Ovary (tissue), 9 donors: Measurements from ENCODE around the gene NCOA5. TPM values are rescaled to one million over a fixed set of nuclear protein-coding genes. Genes with fewer than 3 reads are reported as not detected.

Source experiments
- DNase-seq, 5 donors: peaks; one replicate each; pipeline ENCODE4 v3.0.0-alpha.2; 2019 to 2020
- H3K27ac ChIP-seq, 2 donors: fragments of 200-600 bp; one replicate each; pipeline versions ENCODE4 v1.5.1 to v1.8.0; 2019 to 2022
- H3K27me3 ChIP-seq: fragments of 200-600 bp; one replicate; pipeline ENCODE4 v1.8.0; 2022
- H3K36me3 ChIP-seq: fragments of 200-600 bp; sonication (generic); one replicate; pipeline ENCODE4 v1.5.1; 2019
- H3K4me1 ChIP-seq: one replicate; pipeline ENCODE4 v1.8.1; 2013; ENCODE audit warnings: mild to moderate bottlenecking, moderate library complexity; ENCODE audit not compliant: insufficient read depth
- H3K4me3 ChIP-seq: fragments of 200-600 bp; sonication (generic); one replicate; pipeline ENCODE4 v1.5.1; 2017
- H3K9me3 ChIP-seq, 2 donors: fragments of 200-600 bp in 1 of 2; sonication (generic) in 1 of 2; one replicate each; pipeline versions ENCODE4 v1.5.1 to v1.8.1; 2013 to 2019; ENCODE audit warnings: mild to moderate bottlenecking in 1 of 2, moderate library complexity in 1 of 2
- EP300 ChIP-seq: sonication (generic); formaldehyde crosslinking; IDR thresholded peaks from one replicate; pipeline ENCODE4 v1.6.1; 2017; ENCODE audit warnings: antibody characterized with exemption
- POLR2A ChIP-seq: fragments of 450-650 bp; IDR thresholded peaks from one replicate; pipeline ENCODE4 v1.6.1; 2017; ENCODE audit warnings: antibody characterized with exemption, mild to moderate bottlenecking, moderate library complexity
- WGBS, 3 donors: extraction: QIAGEN DNeasy Blood & Tissue Kit in 1 of 3; methylation state at CpG; one replicate each; pipeline versions ENCODE4 v1.1.5 to v1.1.7; 2013 to 2017; 5-methylcytosine and 5-hydroxymethylcytosine counted together
- intact Hi-C, 4 donors: fragments of 100-400 bp; cut with DNase I; formaldehyde crosslinking; loops; one replicate each; pipeline versions ENCODE4 v1.11.0 to v1.15.1; 2022 to 2023
- polyA plus RNA-seq, 2 donors: library from polyadenylated mRNA; stranded (reverse); fragments of 200-250 nt in 1 of 2; fragments of 350-450 nt in 1 of 2; fragmentation: Illumina TruSeq in 1 of 2; extraction: RNeasy Lipid Tissue Mini Kit (QIAGEN cat#74804) in 1 of 2; gene quantifications; one replicate each; pipeline ENCODE4 v1.2.3, GENCODE V29; 2013 to 2014
- total RNA-seq, 7 donors: library from RNA; depleted of rRNA in 2 of 7; stranded (reverse); fragments of >200 nt in 2 of 7; fragmentation: NEBNext Ultra II Directional in 3 of 7; extraction: Animal tissue kit (Norgen Biotek cat#: 25700) in 3 of 7; gene quantifications; one replicate each; pipeline versions ENCODE4 v1.1.0 to v1.2.4, GENCODE V29; 2016 to 2023
- TF ChIP-seq, protein P1 (sequence below), 3 donors: fragments of 450-650 bp in 2 of 3; fragments of 200-600 bp in 1 of 3; IDR thresholded peaks; one replicate each; pipeline versions ENCODE4 v1.5.1 to v1.8.0; 2016 to 2022; ENCODE audit warnings: antibody characterized with exemption in 3 of 3, mild to moderate bottlenecking in 1 of 3
- donor health status: DM: no; HTN: no; CAD: no; lungs with moderate emphysema.
- donor health status: DM: no; HTN: no; CAD: no.
- donor health status: Bipolar disorder and iron deficiency.
- donor health status: DM: yes; HTN: yes; CAD: no.
- donor health status: DM: no; HTN: no; CAD: no.
- donor health status: DM: yes; HTN: yes; CAD: no.

NCOA5 gene
- total and polyA plus RNA-seq, 9 donors = 27.6 to 51.1 (median 35.6) TPM

DNA sequence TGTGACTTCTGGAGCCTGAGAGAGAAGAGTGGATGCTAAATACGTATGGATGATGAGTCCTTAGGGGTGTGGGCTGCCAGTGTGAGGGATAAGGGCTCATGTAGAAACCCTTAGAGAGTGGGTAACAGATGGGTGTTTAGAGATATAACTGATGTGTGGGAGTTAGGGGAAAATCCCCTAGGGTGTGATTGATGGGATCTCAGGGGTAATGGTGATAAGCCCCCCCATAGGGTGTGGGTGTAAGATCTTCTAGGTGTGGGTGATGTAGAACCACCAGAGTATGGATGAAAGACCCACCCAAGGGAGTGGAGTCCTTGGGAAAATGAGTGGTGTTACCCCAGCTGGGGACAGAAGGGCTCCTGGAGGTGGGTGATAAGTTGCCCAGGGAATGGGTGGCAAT is 34.5 kb downstream of the NCOA5 start:
- H3K4me3 ChIP-seq = no peak overlapping the region
- H3K9me3 ChIP-seq = no peaks in the 10 kb centered on the region
- H3K4me1 ChIP-seq = peaks cover 5% of the 10 kb centered on the region
- TF ChIP-seq, protein P1, sequence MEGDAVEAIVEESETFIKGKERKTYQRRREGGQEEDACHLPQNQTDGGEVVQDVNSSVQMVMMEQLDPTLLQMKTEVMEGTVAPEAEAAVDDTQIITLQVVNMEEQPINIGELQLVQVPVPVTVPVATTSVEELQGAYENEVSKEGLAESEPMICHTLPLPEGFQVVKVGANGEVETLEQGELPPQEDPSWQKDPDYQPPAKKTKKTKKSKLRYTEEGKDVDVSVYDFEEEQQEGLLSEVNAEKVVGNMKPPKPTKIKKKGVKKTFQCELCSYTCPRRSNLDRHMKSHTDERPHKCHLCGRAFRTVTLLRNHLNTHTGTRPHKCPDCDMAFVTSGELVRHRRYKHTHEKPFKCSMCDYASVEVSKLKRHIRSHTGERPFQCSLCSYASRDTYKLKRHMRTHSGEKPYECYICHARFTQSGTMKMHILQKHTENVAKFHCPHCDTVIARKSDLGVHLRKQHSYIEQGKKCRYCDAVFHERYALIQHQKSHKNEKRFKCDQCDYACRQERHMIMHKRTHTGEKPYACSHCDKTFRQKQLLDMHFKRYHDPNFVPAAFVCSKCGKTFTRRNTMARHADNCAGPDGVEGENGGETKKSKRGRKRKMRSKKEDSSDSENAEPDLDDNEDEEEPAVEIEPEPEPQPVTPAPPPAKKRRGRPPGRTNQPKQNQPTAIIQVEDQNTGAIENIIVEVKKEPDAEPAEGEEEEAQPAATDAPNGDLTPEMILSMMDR (IDR thresholded peaks at IDR 0.05) = no peak
- TF ChIP-seq EP300 = no peak
- TF ChIP-seq POLR2A = no peak
- intact Hi-C loops = no loop called here
- H3K27me3 ChIP-seq = no peaks in the 10 kb centered on the region
- no peak overlapping the region for H3K27ac ChIP-seq
- DNase-seq = no peak
- 42 to 63% (median 52%) methylated on average over 1 of the region's 1 CpG for WGBS, 3 donors
- H3K36me3 ChIP-seq = no peaks in the 10 kb centered on the region

DNA sequence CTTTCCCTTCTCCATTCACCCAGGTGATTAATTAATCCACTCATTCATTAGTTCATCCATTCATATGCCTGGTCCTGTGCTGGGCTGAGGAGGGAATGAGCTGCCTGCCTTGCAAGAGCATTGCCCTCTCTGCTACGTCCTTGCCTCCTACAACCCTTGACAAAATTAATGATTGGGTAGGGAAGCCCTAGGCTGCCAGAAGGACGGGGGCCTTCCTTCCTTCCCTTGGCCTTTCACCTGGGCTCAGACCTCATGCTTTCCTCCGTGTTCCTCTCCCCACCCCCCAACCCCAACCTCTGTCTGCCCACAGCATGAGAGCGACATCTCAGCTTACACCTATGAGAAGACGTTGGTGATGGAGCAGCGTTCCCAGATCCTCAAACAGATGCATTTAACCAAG is 35.2 kb downstream of the NCOA5 start:
- TF ChIP-seq POLR2A = no peak
- TF ChIP-seq EP300 = no peak
- TF ChIP-seq, protein P1 (IDR thresholded peaks at IDR 0.05) = no peak
- Histone ChIP-seq H3K27ac (no peak overlapping the region), H3K4me1 (peaks cover 5% of the 10 kb centered on the region), H3K9me3 (no peaks in the 10 kb centered on the region), H3K36me3 (no peaks in the 10 kb centered on the region), H3K27me3 (no peaks in the 10 kb centered on the region), H3K4me3 (no peak overlapping the region)
- no peak for DNase-seq
- 39 to 51% (median 47%) methylated on average over 6 of the region's 6 CpGs for WGBS, 3 donors
- intact Hi-C loops = no loop called here

DNA sequence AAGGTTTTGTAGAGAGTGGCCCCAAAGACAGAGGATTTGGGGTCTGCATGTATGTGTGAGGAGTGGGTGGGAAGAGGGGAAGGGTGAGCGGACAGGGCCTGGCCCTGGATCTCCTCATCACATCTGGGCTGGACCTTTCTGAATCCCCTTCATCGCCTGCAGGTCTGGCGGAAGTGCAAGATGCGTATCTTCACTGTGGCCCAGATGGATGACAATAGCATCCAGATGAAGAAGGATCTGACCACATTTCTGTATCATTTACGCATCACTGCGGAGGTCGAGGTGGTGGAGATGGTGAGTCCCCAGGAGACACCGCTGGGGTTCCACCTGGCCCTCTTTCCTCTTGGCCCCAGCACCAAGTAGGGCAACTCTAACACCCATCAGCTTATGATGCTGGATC is 36.3 kb downstream of the NCOA5 start:
- 83 to 87% (median 86%) methylated on average over 8 of the region's 8 CpGs for WGBS, 3 donors

DNA sequence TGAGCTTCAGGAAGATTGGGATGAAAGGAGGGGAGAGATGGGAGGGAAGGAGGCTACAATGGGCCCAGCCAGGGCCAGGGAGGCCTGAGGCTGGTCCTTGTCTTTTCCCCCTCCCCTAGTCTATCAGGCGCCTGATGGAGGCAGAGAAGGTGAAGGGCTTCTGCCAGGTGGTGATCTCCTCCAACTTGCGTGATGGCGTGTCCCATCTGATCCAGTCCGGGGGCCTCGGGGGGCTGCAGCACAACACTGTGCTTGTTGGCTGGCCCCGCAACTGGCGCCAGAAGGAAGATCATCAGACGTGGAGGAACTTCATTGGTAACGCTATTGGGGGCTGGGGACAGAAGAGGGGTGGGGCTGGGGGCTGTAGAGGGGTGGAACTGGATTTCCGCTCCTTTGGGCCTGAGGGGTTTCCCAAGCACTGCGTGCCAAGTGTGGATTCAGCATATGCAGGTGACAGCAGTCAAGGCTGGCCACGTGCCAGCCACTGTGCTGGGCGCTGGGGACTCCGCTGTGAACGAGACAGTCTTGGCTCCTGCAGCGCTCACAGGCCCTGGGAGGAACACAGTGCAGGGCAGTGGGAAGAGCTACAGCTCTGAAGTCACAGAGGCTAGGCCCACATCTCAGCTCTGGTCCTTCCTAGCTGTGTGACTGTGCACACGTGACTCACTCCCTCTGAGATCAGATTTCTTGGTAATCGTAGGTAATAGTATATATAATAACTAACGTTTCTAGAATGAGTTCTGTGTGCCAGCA is 38.0 kb downstream of the NCOA5 start:
- TF ChIP-seq, protein P1 (IDR thresholded peaks at IDR 0.05) = no peak
- TF ChIP-seq POLR2A = no peak
- TF ChIP-seq EP300 = no peak
- no peaks in the 10 kb centered on the region for H3K27me3 ChIP-seq
- DNase-seq = no peak
- WGBS, 3 donors = 62 to 68% (median 63%) methylated on average over 18 to 19 of the region's 19 CpGs
- no peak overlapping the region for H3K27ac ChIP-seq
- H3K4me3 ChIP-seq = no peak overlapping the region
- no peaks in the 10 kb centered on the region for H3K36me3 ChIP-seq
- no peaks in the 10 kb centered on the region for H3K4me1 ChIP-seq
- H3K9me3 ChIP-seq = no peaks in the 10 kb centered on the region
- intact Hi-C loops = no loop called here

More for the DNA sequence above, 36.3 kb downstream of the NCOA5 start:
- Histone ChIP-seq H3K27ac (no peak overlapping the region), H3K27me3 (no peaks in the 10 kb centered on the region), H3K4me3 (no peak overlapping the region), H3K4me1 (peaks cover 5% of the 10 kb centered on the region), H3K9me3 (no peaks in the 10 kb centered on the region), H3K36me3 (no peaks in the 10 kb centered on the region)
- intact Hi-C loops = no loop called here
- no peak for TF ChIP-seq EP300
- TF ChIP-seq, protein P1 (IDR thresholded peaks at IDR 0.05) = no peak
- no peak for TF ChIP-seq POLR2A
- no peak for DNase-seq
